ENCODE data around the gene HSPE1. TPM values are rescaled to one million over a fixed set of nuclear protein-coding genes. Genes with fewer than 3 reads are reported as not detected.
"Not testable (repeated sequence)": the region's sequence is repeated elsewhere in the genome, so short reads cannot be mapped to it uniquely, and the experiment has no call there.

The HSPE1 gene
- total RNA-seq, 1 experiment from 2014 or later: 454 TPM

DNA sequence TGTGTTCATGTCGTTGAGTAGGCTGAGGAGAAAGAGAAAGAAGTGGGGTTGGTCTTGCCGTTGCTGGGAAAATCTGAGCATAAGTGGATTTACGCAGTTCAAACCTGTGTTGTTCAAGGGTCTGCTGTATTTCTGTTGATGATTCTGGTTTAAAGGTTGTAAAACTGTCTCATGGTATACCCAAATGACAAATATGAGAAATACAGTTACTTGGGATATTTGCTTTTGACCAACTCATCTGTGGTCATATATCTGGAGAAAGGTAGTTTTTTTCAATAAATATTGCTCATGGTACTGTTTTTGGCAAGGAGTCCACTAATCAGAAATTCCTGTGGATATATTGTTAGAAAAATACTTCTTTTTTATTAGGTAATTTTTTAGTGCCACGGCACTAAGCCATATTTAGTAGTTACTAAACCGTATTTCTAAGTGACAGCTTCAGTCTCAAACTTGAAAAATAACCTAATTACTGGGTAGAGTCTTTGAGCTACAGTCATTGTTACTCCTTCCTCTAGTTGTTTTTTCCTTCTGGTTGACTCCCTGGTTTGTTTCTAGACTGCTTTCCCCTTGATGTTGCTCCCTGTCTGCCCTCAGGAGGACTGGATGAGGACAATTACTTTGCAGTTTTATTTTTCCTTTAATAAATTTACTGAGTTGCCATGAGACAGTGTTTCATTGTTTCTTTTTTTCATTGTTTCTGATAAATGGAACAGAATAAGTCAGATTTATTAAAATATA is 47.2 kb downstream of the HSPE1 start:
- no peaks in the 10 kb centered on the region for H3K9me3 Mint-ChIP-seq (ENCODE audit: low read depth, unreplicated experiment)
- TF ChIP-seq, protein P1, sequence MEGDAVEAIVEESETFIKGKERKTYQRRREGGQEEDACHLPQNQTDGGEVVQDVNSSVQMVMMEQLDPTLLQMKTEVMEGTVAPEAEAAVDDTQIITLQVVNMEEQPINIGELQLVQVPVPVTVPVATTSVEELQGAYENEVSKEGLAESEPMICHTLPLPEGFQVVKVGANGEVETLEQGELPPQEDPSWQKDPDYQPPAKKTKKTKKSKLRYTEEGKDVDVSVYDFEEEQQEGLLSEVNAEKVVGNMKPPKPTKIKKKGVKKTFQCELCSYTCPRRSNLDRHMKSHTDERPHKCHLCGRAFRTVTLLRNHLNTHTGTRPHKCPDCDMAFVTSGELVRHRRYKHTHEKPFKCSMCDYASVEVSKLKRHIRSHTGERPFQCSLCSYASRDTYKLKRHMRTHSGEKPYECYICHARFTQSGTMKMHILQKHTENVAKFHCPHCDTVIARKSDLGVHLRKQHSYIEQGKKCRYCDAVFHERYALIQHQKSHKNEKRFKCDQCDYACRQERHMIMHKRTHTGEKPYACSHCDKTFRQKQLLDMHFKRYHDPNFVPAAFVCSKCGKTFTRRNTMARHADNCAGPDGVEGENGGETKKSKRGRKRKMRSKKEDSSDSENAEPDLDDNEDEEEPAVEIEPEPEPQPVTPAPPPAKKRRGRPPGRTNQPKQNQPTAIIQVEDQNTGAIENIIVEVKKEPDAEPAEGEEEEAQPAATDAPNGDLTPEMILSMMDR (IDR thresholded peaks at IDR 0.05; ENCODE audit: unreplicated experiment): no peak
- H3K36me3 Mint-ChIP-seq (ENCODE audit: insufficient read depth, unreplicated experiment): peaks cover 14% of the 10 kb centered on the region
- H3K27ac Mint-ChIP-seq (ENCODE audit: unreplicated experiment): no peak overlapping the region
- CTCF ChIA-PET: no interaction called here
- DNase-seq: no peak
- H3K4me1 Mint-ChIP-seq (ENCODE audit: low read depth, unreplicated experiment): no peaks in the 10 kb centered on the region
- H3K4me3 Mint-ChIP-seq (ENCODE audit: low read depth, unreplicated experiment): no peak overlapping the region
- H3K27me3 Mint-ChIP-seq (ENCODE audit: unreplicated experiment): no peaks in the 10 kb centered on the region
- no TSS peak for BruUV-seq (replicated peaks)
- intact Hi-C loops (cut with micrococcal nuclease; ENCODE audit: unreplicated experiment): no loop called here

GRCh38 chr2:197548582-197548981 is 48.4 kb downstream of the HSPE1 start:
- no peaks in the 10 kb centered on the region for H3K4me1 Mint-ChIP-seq (ENCODE audit: low read depth, unreplicated experiment)
- no TSS peak for BruUV-seq (replicated peaks)
- CTCF ChIA-PET: interaction anchor here (0.6 kb wide), 1 partner anchor 23 kb away, joined by 4 read pairs; no protein-coding TSS in a partner anchor

DNA sequence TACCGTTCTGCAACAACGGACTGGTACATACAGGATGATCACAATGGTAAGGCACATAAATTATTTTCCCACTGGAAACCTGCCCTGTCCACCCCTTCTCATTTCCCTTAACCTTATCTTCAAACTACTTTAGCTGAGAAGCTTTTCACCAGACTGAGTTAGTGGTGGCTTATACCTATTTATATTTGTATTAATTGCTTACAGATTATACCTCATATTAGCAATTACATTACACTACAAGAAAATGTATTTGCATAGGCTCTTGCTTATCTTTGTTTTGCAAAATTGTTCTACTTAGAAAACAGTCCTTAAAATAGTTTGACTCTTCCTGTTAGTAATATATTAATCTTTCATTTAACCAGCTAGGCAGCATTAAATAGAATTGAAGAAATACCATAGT is 51.1 kb downstream of the HSPE1 start:
- DNase-seq; H3K27ac Mint-ChIP-seq (ENCODE audit: unreplicated experiment); intact Hi-C loops (cut with micrococcal nuclease; ENCODE audit: unreplicated experiment); BruUV-seq (replicated peaks); H3K9me3 Mint-ChIP-seq (ENCODE audit: low read depth, unreplicated experiment); CTCF ChIA-PET; H3K4me3 Mint-ChIP-seq (ENCODE audit: low read depth, unreplicated experiment); H3K4me1 Mint-ChIP-seq (ENCODE audit: low read depth, unreplicated experiment); H3K27me3 Mint-ChIP-seq (ENCODE audit: unreplicated experiment): not testable (repeated sequence)
- H3K36me3 Mint-ChIP-seq (ENCODE audit: insufficient read depth, unreplicated experiment): peaks cover 11% of the 10 kb centered on the region

More at GRCh38 chr2:197548582-197548981, 48.4 kb downstream of the HSPE1 start:
- no peak for DNase-seq
- Mint-ChIP-seq H3K4me3 (ENCODE audit: low read depth, unreplicated experiment) (no peak overlapping the region), H3K36me3 (ENCODE audit: insufficient read depth, unreplicated experiment) (peaks cover 12% of the 10 kb centered on the region), H3K9me3 (ENCODE audit: low read depth, unreplicated experiment) (no peaks in the 10 kb centered on the region), H3K27ac (ENCODE audit: unreplicated experiment) (no peak overlapping the region), H3K27me3 (ENCODE audit: unreplicated experiment) (no peaks in the 10 kb centered on the region)
- intact Hi-C loops (cut with micrococcal nuclease; ENCODE audit: unreplicated experiment): no loop called here
- TF ChIP-seq, protein P1 (IDR thresholded peaks at IDR 0.05; ENCODE audit: unreplicated experiment): no peak

Other genes starting within 250 kb of the HSPE1 start
- gene ANKRD44, start 189.6 kb upstream of the HSPE1 start, total RNA-seq (2022): 7.1 and 10.0 TPM in 2 replicates
- gene SF3B1, start 65.4 kb upstream of the HSPE1 start, total RNA-seq (2022): 234 and 249 TPM in 2 replicates
- gene COQ10B, start 46.8 kb upstream of the HSPE1 start, total RNA-seq (2022): 28.8 and 32.8 TPM in 2 replicates
- 700 and 757 TPM in 2 replicates for gene HSPD1, start 539 bp upstream of the HSPE1 start, total RNA-seq (2022)
- 28.3 TPM in 2 replicates for gene MOB4, start 15.7 kb downstream of the HSPE1 start, total RNA-seq (2022)
- 0.05 and 0.24 TPM in 2 replicates for gene RFTN2, start 175.2 kb downstream of the HSPE1 start, total RNA-seq (2022)
- 16.9 and 17.7 TPM in 2 replicates for gene MARS2, start 205.0 kb downstream of the HSPE1 start, total RNA-seq (2022)

All from Calu3 (cell line).